GM19193 (cell line): ENCODE results near the gene DENND1A.

Experiments
- POLR2A ChIP-seq: IDR thresholded peaks from 4 replicates; pipeline ENCODE4 v1.6.1; 2011; ENCODE audit not compliant: insufficient read depth, insufficient read length; ENCODE audit errors: extremely low read depth

The DENND1A gene

GRCh38 chr9:123928533-123929176, 1.3 kb downstream of the DENND1A start:
- TF ChIP-seq POLR2A, result no peak

- TF ChIP-seq POLR2A, result no peak
These were observed 2.0 kb downstream of the DENND1A start for GRCh38 chr9:123927625-123928532.

GRCh38 chr9:123926941-123927340, 3.0 kb downstream of the DENND1A start:
- no peak for TF ChIP-seq POLR2A

- TF ChIP-seq POLR2A, result no peak
These were observed 4.1 kb downstream of the DENND1A start for GRCh38 chr9:123925819-123926218.

DNA sequence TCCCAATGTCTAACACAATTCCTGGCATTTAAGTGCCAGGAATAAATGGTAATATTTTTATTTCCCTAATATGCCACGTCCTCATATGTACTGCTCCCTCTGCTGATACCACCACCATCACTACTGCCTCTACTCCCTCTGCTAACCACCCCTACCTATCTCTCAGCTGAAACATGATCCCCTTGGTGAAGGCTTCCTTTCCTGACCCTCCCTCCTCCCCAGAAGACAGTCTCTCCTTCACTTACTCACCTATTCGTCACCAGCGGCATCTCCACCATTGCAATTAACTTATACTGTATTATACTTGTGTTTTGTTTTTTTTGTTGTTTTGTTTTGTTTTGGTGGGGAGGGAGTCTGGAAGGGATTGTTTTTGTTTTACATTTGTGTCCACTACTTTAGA, 4.8 kb downstream of the DENND1A start:
- TF ChIP-seq POLR2A, result no peak

DNA sequence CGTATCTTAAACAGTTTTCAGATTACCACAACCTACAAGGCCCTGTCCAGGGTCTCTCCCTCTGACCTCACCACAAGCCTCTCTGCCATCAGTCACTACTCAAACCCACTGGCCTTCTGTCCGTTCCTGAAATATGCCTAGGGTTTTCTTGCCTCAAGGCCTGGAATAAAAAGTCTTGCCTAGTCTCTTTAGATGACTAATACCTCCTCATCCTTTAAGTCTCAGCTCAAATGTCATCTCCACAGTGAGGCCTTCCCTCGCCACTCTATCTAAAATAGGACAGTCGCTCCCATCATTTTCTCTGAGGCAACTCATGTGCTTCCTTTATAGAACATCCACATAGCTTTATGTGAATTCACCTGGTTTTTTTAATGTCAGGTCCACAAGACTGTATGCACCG, 5.2 kb downstream of the DENND1A start:
- TF ChIP-seq POLR2A, result no peak

- TF ChIP-seq POLR2A, result no peak
These were observed 6.0 kb downstream of the DENND1A start for GRCh38 chr9:123923884-123924283.

- no peak for TF ChIP-seq POLR2A
These were observed 6.5 kb downstream of the DENND1A start for GRCh38 chr9:123923377-123923776.

DNA sequence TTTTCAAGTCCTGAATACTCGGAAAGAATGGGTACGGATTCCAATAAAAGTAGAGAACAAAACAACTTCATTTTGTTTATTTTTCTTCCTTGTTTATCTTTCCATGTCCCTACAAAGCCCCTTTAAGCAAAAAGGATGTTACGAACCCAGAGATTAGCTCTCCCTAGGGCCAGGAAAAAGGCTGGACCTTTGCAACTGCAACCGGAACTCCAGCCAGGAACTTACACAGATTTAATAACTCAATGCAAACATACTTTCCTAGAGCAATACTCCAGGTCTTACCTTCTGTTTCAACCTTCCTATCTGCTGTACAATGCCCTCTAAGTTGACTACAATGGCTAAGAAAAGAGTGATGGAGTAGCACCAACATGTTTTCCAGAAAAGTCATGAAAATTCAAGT, 7.0 kb downstream of the DENND1A start:
- no peak for TF ChIP-seq POLR2A

GRCh38 chr9:123922431-123922830, 7.5 kb downstream of the DENND1A start:
- no peak for TF ChIP-seq POLR2A

- TF ChIP-seq POLR2A, result no peak
These were observed 15.3 kb downstream of the DENND1A start for GRCh38 chr9:123914517-123915196.

DNA sequence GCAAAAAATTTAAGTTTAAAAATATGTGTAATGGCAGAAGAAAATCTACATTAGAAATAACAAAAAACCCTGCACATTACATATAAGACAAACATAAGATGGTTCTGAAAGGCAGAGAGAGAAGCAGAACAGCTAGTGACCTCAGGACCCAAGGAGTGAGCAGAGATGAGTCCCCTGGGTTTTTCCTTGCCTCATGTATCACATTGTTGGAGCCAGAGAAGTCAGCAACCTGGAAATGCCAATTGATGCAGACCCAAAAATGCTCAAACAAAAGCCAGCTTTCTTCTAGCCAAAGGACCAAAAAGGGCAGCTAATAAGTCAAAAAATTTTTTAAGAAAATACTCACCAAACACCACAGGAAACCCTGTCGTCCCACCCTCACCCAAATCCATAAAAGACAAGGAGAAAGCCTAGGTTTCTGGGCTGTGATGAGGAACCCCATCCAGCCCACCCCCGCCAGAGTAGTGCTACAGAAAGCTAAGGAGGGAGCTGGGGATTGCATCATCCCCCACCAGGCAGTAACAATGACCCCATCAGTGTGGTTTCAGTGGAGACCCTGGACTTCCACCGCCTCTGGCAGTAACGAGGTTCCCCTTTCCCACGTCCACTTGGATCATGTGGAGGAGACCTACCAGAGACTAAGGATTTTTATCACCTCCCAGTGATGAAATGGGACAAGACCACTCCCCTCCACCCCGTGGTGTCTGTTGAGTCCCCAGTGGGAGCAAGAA, 17.6 kb downstream of the DENND1A start:
- TF ChIP-seq POLR2A, result no peak

GRCh38 chr9:123911024-123911423, 18.9 kb downstream of the DENND1A start:
- TF ChIP-seq POLR2A, result no peak

- TF ChIP-seq POLR2A, result no peak
These were observed 35.1 kb downstream of the DENND1A start for GRCh38 chr9:123894822-123895221.
